Measurements from ENCODE around the gene TMED3. TPM values are rescaled to one million over a fixed set of nuclear protein-coding genes. Genes with fewer than 3 reads are reported as not detected.

Gene TMED3
- total RNA-seq, 1 donor from 2014 or later, result 120 TPM

DNA sequence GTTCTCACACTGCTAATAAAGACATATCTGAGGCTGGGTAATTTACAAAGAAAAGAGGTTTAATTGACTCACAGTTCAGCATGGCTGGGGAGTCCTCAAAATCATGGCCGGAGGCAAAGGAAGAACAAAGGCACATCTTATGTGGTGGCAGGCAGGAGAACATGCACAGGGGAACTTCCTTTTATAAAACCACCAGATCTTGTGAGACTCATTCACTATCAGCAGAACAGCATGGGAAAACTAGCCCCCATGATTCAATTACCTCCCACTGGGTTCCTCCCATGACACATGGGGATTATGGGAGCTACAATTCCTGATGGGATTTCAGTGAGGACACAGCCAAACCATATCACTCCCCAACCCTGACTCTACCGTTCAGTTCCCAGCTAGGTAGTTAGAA, 61.5 kb downstream of the TMED3 start:
- Histone ChIP-seq H3K27me3 (ENCODE audit: control insufficient read depth, insufficient read depth, low read length) (no peaks in the 10 kb centered on the region), H3K36me3 (ENCODE audit: control insufficient read depth, insufficient read depth, low read length) (no peaks in the 10 kb centered on the region), H3K4me3 (ENCODE audit: low read depth, low read length) (no peak overlapping the region)
- no peak for FAIRE-seq
- DNase-seq (ENCODE audit: low read depth), result no peak
- TF ChIP-seq, protein P1, sequence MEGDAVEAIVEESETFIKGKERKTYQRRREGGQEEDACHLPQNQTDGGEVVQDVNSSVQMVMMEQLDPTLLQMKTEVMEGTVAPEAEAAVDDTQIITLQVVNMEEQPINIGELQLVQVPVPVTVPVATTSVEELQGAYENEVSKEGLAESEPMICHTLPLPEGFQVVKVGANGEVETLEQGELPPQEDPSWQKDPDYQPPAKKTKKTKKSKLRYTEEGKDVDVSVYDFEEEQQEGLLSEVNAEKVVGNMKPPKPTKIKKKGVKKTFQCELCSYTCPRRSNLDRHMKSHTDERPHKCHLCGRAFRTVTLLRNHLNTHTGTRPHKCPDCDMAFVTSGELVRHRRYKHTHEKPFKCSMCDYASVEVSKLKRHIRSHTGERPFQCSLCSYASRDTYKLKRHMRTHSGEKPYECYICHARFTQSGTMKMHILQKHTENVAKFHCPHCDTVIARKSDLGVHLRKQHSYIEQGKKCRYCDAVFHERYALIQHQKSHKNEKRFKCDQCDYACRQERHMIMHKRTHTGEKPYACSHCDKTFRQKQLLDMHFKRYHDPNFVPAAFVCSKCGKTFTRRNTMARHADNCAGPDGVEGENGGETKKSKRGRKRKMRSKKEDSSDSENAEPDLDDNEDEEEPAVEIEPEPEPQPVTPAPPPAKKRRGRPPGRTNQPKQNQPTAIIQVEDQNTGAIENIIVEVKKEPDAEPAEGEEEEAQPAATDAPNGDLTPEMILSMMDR (IDR thresholded peaks at IDR 0.05; ENCODE audit: insufficient read depth, low read length, severe bottlenecking), result no peak

Other genes starting within 250 kb of the TMED3 start
- gene RASGRF1, start 220.3 kb upstream of the TMED3 start, total RNA-seq, result under 0.01 TPM in 1 of 2 replicates, not detected in the other
- not detected in 2 replicates for gene ANKRD34C, start 28.4 kb upstream of the TMED3 start, total RNA-seq
- gene MINAR1, start 121.2 kb downstream of the TMED3 start, total RNA-seq, result 0.26 and 0.53 TPM in 2 replicates

All from bronchial epithelial cell (primary cell).